Activated T-cell treated with anti-CD3 and anti-CD28 coated beads for 48 hours (primary cell): ENCODE results near the gene ZNF148.
"Not testable (repeated sequence)": the region's sequence is repeated elsewhere in the genome, so short reads cannot be mapped to it uniquely, and the experiment has no call there.

Source experiments
- DNase-seq: peaks from one replicate; pipeline ENCODE4 v3.0.0-alpha.2; 2020; ENCODE audit warnings: low read depth

Gene ZNF148, protein sequence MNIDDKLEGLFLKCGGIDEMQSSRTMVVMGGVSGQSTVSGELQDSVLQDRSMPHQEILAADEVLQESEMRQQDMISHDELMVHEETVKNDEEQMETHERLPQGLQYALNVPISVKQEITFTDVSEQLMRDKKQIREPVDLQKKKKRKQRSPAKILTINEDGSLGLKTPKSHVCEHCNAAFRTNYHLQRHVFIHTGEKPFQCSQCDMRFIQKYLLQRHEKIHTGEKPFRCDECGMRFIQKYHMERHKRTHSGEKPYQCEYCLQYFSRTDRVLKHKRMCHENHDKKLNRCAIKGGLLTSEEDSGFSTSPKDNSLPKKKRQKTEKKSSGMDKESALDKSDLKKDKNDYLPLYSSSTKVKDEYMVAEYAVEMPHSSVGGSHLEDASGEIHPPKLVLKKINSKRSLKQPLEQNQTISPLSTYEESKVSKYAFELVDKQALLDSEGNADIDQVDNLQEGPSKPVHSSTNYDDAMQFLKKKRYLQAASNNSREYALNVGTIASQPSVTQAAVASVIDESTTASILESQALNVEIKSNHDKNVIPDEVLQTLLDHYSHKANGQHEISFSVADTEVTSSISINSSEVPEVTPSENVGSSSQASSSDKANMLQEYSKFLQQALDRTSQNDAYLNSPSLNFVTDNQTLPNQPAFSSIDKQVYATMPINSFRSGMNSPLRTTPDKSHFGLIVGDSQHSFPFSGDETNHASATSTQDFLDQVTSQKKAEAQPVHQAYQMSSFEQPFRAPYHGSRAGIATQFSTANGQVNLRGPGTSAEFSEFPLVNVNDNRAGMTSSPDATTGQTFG

DNA sequence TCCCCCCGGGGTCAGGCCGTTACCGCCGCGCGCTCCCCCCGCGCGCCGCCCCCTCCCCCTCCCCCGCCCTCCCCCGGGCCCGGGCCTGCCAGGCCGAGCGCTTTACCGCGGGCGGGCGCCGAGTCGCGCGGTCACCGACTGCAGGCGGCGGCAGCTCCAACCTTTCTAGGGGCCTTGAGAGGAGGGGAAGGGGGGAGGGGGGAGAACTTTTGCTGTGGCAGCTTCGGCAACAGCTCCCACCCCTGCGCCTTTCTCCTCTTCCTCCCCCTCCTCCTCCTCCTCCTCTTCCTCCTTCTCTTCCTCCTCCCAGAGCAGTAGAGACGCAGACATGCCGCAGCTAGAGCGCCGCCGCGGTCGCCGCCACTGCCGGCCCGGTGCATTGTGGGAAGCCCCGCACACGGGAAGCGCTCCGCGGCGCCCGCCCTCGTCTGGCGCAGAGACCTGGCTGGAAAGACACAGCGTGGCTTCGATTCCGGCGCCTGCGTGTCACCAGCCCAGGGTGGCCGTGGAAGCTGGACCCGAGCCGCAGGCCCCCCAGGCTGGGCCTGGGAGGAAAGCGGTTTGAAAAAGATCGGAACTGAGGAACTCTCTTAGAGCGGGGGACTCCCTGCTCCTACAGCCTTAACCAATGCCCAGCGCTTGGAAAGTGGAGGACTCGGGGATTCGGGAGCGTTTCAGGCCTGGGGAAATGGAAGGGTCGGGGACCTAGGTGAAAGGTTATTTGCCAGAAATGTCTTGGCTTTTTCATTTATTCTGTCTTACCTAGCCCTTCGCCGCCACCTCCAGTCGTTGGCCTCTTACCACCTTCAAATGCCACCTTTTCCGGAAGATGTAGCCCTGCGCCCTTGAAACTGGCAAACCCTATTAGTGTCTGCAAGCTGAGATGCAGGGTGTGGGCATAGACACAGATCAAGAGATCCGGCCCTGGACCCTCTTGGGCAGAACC lies at the start of gene ZNF148:
ZNF148 (minus strand) TSS at position 330 of the 946 bp plus-strand sequence. CDS start 61,685 bp downstream, outside the sequence.
- peak; percentile 91 for DNase-seq

DNA sequence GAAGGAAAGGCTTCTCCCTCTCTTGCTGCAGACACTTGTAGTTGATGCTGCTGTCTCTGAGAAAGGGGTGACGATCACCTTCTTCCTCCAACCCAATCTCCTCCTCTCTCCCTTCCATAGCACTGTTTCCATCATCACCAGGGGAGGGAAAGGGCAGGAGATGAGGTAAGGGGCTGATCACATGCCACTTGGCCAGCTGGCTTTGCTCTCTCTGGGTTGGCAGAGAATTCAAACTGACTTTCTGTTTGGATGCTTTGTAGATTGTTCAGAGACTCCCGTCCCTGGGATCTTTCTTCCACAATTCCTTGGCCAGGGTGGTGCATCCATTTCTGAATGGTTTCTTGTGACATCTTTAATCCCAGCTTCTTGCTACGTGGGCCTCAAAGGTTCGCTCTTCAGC lies 43.2 kb upstream of the ZNF148 start:
- no peak for DNase-seq

DNA sequence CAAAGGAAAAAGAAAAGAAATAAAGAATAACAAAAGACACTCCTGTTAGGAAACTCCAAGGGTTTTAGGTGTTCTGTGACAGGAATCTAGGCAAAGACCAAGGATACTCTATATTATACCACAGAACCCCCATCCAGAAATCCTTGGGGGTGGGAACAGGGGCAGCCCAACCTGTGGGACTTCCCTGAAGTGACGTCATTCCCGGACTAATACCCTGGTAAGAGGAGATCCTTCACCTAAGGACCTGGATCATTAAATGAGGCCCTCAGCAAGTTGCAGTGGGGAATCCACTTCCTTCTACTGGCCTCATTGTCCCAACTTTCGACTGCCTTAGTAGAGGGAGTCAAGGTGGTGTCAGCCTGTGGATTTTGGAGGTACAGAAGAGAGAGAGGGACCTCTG lies 41.1 kb upstream of the ZNF148 start:
- DNase-seq: no peak

DNA sequence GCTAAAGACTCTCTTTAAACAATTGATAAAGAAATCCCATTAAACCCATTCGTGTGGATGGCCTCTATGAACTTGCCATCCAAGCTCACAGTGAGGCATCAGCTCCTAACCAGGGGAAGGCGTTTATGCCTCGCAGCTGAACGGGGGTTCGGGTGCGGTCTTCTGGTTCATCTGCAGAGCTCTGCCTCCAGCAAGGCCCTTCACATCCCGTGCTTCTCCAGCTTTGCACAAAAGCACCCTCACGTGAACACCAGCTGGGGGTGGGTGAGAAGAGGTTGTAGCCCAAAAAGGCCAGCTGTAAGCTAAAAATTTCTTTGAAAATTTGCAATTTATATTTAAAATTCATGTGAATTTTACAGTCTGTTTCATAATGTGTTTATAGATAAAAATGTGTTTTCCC lies 39.5 kb upstream of the ZNF148 start:
- DNase-seq: no peak

DNA sequence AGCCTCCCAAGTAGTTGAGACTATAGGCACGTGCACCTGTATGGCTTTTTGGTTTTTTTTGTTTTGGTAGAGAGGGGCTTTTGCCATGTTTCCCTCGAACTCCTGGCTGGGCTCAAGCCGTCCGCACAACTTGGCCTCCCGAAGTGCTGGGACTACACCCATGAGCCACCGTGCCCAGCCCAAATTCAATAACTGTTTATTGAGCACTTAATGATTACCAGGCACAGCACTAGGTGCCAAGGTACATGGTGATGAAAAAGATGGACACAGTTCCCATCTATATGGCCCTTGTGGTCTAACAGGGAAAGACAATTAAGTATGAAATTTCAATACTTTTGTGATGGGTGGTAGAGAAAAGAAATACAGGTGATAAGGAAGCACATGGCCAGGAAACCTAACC lies 35.8 kb upstream of the ZNF148 start:
- no peak for DNase-seq

DNA sequence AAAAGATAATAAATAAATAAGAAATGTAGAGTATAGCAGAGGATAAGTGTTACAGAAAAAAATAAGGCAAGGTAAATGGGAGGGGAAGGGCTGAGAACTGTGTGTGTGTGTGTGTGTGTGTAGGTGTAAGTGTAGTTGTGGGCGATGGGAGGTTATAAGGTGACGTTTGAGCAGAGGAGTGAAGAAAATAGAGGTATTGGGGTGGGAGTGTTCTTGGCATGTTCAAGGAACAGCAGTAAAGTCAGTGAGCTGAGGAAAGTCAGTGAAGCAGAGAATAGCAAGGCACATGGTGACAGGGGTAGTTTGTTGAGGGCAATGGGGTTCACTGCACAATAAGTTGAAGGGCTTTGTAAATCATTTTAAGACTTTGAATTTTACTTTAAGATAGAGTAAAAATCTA lies 30.9 kb upstream of the ZNF148 start:
- DNase-seq: no peak

DNA sequence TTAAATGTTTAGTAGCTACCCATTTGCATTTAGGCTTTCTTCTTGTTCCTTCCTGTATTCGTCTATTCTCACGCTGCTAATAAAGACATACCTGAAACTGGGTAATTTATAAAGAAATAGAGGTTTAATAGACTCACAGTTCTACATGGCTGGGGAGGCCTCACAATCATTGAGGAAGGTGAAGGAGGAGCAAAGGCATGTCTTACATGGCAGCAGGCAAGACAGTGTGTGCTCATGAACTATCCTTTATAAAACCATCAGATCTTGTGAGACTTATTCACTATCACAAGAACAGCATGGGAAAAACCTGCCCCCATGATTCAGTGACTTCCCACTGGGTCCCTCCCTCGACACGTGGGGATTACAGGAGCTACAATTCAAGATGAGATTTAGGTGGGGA lies 30.4 kb upstream of the ZNF148 start:
- DNase-seq: not testable (repeated sequence)

DNA sequence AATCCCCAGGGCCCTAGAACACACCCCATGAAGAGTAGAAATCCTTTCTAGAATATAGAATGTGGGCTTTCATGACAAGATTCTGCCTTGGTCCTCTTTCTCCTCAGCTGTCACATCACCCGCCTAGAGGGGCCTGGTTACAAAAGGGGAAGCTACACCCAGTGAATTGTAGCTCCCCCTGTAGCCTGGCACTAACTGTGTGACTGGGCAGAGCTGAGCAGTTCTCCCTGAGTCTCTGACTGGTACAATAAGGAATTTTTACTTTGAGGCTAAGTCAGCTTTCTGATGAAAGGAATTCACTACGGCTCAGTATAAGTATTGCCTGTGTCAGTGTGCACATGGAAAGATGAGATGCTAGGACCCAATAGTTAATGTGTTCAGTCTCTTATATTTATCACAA lies 28.7 kb upstream of the ZNF148 start:
- DNase-seq: no peak

DNA sequence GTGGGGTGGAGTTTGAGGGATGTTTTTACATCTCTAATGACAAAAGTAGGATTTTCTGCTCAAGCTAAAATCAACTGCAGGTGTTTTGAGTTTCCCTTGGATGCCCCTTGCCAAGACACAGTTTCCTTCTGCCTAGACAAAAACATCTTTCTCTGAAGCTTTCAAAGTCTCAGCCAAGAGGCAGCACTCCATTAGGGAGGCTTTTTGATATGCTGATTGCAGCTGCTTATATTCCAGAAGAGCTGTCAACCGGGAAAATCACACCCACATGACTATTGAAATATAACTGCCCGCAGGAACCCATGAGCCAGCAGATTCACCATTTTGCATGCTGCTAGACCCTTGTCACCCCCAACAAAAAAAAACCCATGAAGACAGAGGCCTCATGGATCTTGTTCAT lies 27.5 kb upstream of the ZNF148 start:
- DNase-seq: no peak

DNA sequence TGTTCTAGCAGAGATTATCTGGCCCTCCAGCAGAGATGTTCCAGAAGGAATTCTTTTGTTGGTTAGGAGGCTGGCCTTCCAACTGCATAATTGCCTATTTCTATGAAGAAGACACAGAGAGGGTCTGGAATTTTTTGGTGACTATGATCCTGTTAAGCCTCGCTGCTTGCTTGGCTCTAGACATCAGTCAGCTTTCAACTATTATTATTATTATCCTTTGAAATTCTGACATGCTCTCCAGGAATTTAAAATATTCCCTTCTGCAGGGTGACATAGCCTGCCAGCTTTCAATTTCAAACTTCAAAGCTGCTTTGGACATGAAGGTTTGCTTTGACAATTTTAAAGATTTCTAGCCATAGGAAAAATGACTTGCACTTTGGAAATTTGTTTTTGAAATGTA lies 26.3 kb upstream of the ZNF148 start:
- DNase-seq: no peak

DNA sequence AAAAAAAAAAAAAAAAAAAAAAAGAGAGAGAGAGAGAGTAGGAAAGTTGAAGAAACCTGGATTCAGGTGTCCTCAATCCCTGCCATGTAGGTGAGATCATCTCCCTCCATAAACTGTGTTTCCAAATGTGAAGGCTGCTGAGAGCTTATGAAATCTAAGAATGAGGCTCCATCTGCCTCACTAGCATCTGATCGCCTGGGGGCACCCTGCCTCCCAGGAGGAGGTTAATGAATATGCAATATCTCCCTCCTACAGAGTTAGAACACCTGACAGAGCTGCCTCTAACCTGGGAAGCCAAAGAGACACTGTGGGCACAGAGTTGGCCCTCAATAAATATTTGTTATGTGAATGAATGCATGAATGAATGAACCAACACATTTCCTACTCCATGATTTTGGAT lies 23.8 kb upstream of the ZNF148 start:
- DNase-seq: no peak

DNA sequence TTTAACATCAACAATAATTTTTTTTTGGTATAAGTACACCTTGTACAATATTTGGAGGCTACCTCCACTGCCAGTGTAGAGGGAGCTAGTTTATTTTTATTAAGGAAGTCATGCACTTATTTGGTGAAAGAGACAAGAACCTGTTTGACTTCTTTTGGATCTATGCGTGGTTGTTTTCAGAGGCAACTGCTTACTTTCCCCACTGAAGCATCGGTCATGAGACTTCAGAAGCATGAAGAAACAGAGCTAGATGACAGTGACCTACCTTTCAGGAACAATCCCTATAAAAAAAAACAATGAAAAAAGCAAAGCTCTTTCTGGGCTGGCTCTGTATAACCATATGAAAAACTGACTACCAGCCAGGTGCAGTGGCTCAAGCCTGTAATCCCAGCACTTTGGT lies 20.0 kb upstream of the ZNF148 start:
- DNase-seq: no peak

DNA sequence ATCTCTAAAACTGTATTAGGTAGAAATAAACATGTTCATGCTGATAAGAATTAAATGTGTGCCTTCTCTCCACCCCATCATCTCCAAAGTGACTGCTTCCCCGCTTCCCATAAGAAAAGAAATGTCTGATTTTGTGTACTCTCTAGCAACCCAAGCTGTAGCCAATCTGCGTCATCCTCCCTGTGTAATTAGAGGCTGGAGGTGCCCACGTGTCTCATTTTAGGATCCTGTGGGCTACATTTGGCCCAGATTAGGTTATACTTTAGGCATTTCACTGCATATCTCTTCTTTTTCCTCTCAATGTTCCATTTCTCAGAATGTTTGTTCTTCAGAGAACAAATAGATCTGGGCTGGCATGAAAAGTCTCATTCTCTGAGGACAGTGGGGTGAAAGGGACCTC lies 19.3 kb upstream of the ZNF148 start:
- no peak for DNase-seq

DNA sequence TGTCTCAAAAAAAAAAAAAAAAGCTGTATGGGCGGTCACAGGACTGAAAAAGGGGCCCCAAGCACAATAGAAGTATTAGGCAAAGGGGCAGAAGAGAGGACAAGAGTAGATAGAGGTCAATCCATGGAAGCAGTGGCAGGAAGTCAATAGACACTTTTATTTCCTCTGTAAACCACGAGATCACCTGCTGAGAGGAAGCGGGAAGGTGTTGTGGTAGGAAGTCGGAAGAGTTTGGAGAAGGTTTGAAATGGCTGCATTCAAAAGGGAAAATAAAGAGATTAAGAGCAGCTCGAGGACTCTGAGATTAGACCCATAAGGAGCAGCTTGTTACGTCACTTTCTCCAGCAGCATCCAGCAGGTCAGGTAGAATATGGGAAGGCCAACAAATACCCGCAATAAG lies 14.2 kb upstream of the ZNF148 start:
- no peak for DNase-seq

DNA sequence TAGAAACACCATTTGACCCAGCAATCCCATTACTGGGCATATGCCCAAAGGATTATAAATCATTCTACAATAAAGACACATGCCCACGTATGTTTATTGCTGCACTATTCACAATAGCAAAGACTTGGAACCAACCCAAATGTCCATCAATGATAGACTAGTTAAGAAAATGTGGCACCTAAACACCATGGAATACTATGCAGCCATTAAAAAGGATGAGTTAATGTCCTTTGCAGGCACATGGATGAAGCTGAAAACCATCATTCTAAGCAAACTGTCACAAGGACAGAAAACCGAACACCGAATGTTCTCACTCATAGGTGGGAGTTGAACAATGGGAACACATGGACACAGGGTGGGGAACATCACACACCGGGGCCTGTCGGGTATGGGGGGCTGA lies 13.2 kb upstream of the ZNF148 start:
- DNase-seq: not testable (repeated sequence)

DNA sequence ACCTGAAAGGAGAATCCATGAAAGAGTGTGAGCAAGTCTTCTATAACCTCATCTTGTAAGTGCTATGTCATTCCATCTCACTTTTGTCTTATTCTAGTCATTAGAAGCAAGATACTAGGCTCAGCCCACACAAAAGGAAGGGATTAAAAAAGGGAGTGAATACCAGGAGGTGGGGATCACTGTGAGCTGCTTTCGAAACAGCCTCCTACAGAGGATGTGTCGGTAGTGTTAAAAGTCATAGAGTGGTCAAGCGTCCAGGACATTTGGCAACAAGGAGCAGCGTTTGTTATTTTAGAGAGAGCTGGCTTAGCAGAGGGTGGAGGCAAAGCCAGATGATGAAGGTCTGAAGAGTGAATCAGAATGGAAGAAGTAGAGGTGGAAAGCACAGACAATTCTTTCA lies 11.7 kb upstream of the ZNF148 start:
- no peak for DNase-seq

DNA sequence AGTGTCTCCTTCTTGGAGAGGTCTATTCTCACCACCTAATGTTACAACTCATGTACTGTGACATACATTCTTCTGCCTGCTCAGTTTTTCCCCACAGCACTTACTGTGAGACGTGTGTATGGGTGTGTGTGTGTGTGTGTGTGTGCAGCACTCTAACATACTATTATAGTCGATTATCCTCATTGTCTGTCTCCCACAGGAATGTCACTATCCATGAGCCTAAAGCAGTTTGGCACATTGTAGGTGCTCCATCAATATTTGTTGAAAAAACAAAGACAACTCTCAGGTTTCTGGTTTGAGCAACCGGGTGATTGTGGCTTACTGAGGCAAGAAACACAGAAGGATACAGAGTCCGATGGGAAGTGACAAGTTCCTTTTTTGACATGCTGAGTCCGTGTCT lies 8.6 kb upstream of the ZNF148 start:
- no peak for DNase-seq

DNA sequence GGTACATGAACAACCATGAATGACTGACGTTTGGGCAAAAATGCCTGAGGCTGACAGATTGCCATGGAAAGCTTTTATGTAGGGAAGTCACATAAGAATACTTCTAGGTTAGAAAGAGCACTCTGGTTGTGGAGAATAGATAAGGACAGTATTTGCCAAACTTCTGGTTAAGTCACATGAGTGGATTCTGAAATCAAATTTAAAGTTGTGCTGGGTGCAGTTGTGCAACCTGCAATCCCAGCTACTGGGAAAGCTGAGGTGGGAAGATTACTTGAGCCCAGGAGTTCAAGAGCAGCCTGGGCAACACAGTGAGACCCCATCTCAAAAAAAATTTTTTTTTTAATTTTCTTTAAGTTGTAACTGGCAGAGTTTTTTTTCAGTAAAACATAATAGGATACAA lies 7.2 kb upstream of the ZNF148 start:
- DNase-seq: no peak

DNA sequence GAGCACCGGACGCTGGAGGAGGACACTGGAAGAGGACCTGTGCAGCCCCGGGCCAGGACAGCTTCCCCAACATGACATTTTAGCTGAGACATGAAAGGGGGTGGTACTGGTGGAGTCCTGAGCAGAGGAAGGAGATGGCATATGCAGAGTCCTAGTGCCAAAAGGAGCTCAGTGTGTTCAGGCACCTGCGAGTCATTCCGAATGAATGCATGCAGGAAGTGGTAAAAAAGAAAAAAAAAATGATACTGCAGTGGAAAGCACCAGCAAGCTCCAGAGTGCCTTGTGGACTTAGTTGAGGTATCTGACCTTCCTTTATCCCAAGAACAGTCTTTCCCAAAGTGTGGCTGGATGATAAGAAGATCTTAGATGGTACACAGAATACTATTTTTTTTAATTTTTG lies 6.6 kb upstream of the ZNF148 start:
- no peak for DNase-seq

DNA sequence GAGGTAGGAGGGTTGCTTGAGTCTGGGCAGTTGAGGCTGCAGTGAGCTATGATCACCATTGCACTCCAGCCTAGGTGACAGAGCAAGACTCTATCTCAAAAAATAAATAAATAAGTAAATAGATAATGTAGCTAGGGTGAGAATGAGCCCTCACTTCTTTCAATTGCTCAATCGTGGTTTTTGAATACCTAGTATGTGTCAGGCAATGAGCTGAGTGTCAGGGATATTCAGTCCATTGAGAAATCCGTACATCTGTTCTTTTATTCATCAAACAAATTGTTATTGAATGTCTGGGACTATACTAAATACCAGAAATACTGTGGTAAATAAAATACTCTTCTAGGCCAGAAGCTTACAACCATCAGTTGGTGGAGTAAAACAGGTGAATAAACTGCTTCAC lies 6.2 kb upstream of the ZNF148 start:
- DNase-seq: no peak

DNA sequence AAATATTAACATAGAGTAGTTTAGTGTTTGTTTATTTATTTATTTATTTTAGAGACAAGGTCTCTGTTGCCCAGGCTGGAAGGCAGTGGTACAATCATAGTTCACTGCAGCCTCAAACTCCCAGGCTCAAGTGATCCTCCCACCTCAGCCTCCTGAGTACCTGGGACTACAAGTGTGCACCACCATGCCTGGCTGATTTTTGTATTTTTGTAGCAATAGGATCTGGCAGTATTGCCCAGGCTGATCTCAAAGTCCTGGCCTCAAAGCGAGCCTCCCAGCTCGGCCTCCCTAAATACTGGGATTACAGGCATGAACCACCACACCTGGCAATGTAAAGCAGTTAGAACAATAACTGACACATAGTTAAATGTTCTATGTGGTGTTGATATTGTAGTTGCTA lies 4.4 kb upstream of the ZNF148 start:
- no peak for DNase-seq

DNA sequence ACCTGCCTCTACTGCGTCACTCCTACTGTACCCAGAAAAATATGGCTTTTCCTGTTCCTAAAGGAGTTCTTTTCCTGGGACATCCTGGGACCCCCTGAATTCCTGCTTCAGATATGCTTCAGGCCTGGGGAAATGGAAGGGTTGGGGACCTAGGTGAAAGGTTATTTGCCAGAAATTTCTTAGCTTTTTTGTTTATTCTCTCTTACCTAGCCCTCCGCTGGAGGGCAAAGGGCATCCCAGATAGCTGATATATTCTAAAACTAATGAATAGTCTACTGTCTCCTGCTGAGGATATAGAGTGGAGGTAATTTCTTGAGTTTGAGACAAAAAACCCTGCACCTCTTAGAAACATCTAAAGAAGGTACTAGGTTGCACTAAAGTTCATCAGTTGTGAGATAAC lies 3.6 kb upstream of the ZNF148 start:
- DNase-seq: no peak
